GM12878 (cell line): ENCODE data around the gene LYZL1. TPM values are rescaled to one million over a fixed set of nuclear protein-coding genes. Genes with fewer than 3 reads are reported as not detected.

Experiments used
- ATAC-seq: fragments of 200-7000 bp; cut with Tn5 transposase; 3 replicates; pipeline ENCODE4 v1.9.1; 2020; ENCODE audit warnings: mild to moderate bottlenecking, moderate library complexity
- BruUV-seq: library from RNA; stranded (reverse); fragments of 400-500 nt; replicated peaks from 2 replicates; lab custom pipeline; 2021; lab: Mats Ljungman, UMichigan
- CTCF ChIA-PET: fragments of 300-600 bp; sonication (Branson Sonifier 250); formaldehyde crosslinking; extraction: SDS; loops from one replicate; lab custom pipeline; 2021; ENCODE audit warnings: inconsistent platforms; lab: Yijun Ruan, JAX
- POLR2A ChIA-PET: fragments of 350-600 bp; formaldehyde crosslinking; extraction: SDS; loops from one replicate; lab custom pipeline; 2021; ENCODE audit warnings: inconsistent platforms; lab: Charles Lee
- RAD21 ChIA-PET: fragments of 300-600 bp; sonication (Branson Sonifier 250); formaldehyde crosslinking; loops from one replicate; lab custom pipeline; 2023; ENCODE audit warnings: antibody characterized with exemption; ENCODE audit not compliant: unreplicated experiment; lab: Charles Lee
- SMC1A ChIA-PET: fragments of 300-600 bp; sonication (Branson Sonifier 250); formaldehyde crosslinking; loops from one replicate; lab custom pipeline; 2023; ENCODE audit not compliant: unreplicated experiment, uncharacterized antibody; lab: Charles Lee
- DNase-seq: peaks from one replicate; pipeline ENCODE4 v3.0.0-alpha.2; 2011; ENCODE audit warnings: low read depth, low spot score
- FAIRE-seq: peaks from 3 replicates; lab custom pipeline; 2011; peaks lifted over from hg19 to GRCh38; lab: Jason Lieb, UNC
- H2AFZ ChIP-seq: 2 replicates; pipeline ENCODE4 v1.6.0; 2011; ENCODE audit warnings: low read depth, low read length, control low read depth; ENCODE audit not compliant: control insufficient read depth
- H3K27ac ChIP-seq: 2 replicates; pipeline ENCODE4 v1.5.1; 2011; ENCODE audit warnings: control low read depth; ENCODE audit not compliant: control insufficient read depth, insufficient read depth
- H3K27me3 ChIP-seq, 2 experiments: replicated peaks in 1 of 2; 2 replicates each; pipeline versions ENCODE4 v1.6.0 to v1.6.1; 2011; ENCODE audit warnings: low read length in 1 of 2; ENCODE audit not compliant: control insufficient read depth in 2 of 2, insufficient read depth in 2 of 2
- H3K36me3 ChIP-seq, 2 experiments: 2 replicates each; pipeline ENCODE4 v1.5.1; 2011; ENCODE audit warnings: low read length in 1 of 2; ENCODE audit not compliant: control insufficient read depth in 2 of 2, insufficient read depth in 2 of 2
- H3K4me1 ChIP-seq: 2 replicates; pipeline ENCODE4 v1.6.1; 2011; ENCODE audit warnings: mild to moderate bottlenecking, low read length, moderate library complexity, mixed read lengths; ENCODE audit not compliant: control insufficient read depth, insufficient read depth
- H3K4me2 ChIP-seq: 2 replicates; pipeline ENCODE4 v1.6.0; 2011; ENCODE audit warnings: control low read depth; ENCODE audit not compliant: control insufficient read depth, insufficient read depth
- H3K4me3 ChIP-seq: fragments of 200-600 bp; sonication (generic); 2 replicates; pipeline ENCODE4 v1.5.1; 2016
- H3K79me2 ChIP-seq: 2 replicates; pipeline ENCODE4 v1.6.0; 2011; ENCODE audit warnings: low read length; ENCODE audit not compliant: control insufficient read depth, insufficient read depth
- H3K9ac ChIP-seq: 2 replicates; pipeline ENCODE4 v1.8.0; 2011; ENCODE audit warnings: low read length, control low read depth, mixed read lengths; ENCODE audit not compliant: control insufficient read depth, insufficient read depth
- H3K9me3 ChIP-seq: replicated peaks from 3 replicates; pipeline ENCODE4 v1.5.1; 2011; ENCODE audit warnings: mild to moderate bottlenecking, low read length; ENCODE audit not compliant: control insufficient read depth, insufficient read depth
- H4K20me1 ChIP-seq: 2 replicates; pipeline ENCODE4 v1.6.0; 2011; ENCODE audit not compliant: control insufficient read depth, insufficient read depth
- HDGF ChIP-seq: fragments of 450-650 bp; IDR thresholded peaks from 2 replicates; pipeline ENCODE4 v1.6.1; 2016; ENCODE audit warnings: antibody characterized with exemption
- ZZZ3 ChIP-seq: IDR thresholded peaks from 2 replicates; pipeline ENCODE4 v1.6.1; 2011; ENCODE audit warnings: low read depth; ENCODE audit not compliant: control insufficient read depth, insufficient read length
- WGBS: methylation state at CpG from one replicate; pipeline ENCODE4 v1.1.6; 2016; ENCODE audit warnings: low lambda C conversion rate; ENCODE audit not compliant: insufficient replicate concordance, insufficient coverage; ENCODE audit errors: missing lambda C conversion rate; 5-methylcytosine and 5-hydroxymethylcytosine counted together
- in situ Hi-C: fragments of 300-500 bp; cut with MboI; formaldehyde crosslinking; loops from 9 replicates; pipeline ENCODE4 v1.14.3; 2018; ENCODE audit warnings: mixed read lengths
- intact Hi-C: fragments of 100-400 bp; cut with micrococcal nuclease; formaldehyde crosslinking; loops from one replicate; pipeline ENCODE4 v1.14.2; 2022; ENCODE audit not compliant: unreplicated experiment
- polyA plus RNA-seq, 11 experiments: library from polyadenylated mRNA; depleted of rRNA in 4 of 11; unstranded in 6 of 11; stranded (reverse) in 5 of 11; fragments of >200 nt; fragmentation: Nextera tagmentation in 4 of 11; fragmentation: Illumina TruSeq in 1 of 11; extraction: Ambion mirVana in 4 of 11; extraction: Trizol in 1 of 11; gene quantifications; 1 replicate in 1 of 11; 2 replicates in 10 of 11; pipeline versions ENCODE4 v1.2.1 to v1.2.3, GENCODE V29; 2011 to 2016; ENCODE audit warnings: inconsistent platforms in 2 of 11, missing spikeins in 2 of 11, low read depth in 1 of 11
- total RNA-seq, 4 experiments: library from RNA; depleted of rRNA in 3 of 4; stranded (reverse); fragments of >200 nt in 3 of 4; fragmentation: Illumina TruSeq in 1 of 4; extraction: Trizol in 1 of 4; gene quantifications; 2 replicates each; pipeline versions ENCODE4 v1.2.1 to v1.2.3, GENCODE V29; 2013 to 2021
- TF ChIP-seq, protein P1 (sequence below): fragments of 450-650 bp; IDR thresholded peaks from 2 replicates; pipeline ENCODE4 v1.6.1; 2016; ENCODE audit warnings: mild to moderate bottlenecking
- TF ChIP-seq, protein P2 (sequence below): IDR thresholded peaks from 2 replicates; pipeline ENCODE4 v1.6.1; 2011; ENCODE audit warnings: borderline replicate concordance, low read depth, mild to moderate bottlenecking, moderate library complexity, low read length; ENCODE audit not compliant: insufficient read depth, poor library complexity, severe bottlenecking
- TF ChIP-seq, protein P3 (sequence below): fragments of 450-650 bp; IDR thresholded peaks from 2 replicates; pipeline ENCODE4 v1.6.1; 2017; ENCODE audit warnings: antibody characterized with exemption, mild to moderate bottlenecking, moderate library complexity

The LYZL1 gene
- total and polyA plus RNA-seq, 10 of the 15 experiments (the other 5 are each of a cell fraction or from before 2014, with no cell fraction given) = not detected

DNA sequence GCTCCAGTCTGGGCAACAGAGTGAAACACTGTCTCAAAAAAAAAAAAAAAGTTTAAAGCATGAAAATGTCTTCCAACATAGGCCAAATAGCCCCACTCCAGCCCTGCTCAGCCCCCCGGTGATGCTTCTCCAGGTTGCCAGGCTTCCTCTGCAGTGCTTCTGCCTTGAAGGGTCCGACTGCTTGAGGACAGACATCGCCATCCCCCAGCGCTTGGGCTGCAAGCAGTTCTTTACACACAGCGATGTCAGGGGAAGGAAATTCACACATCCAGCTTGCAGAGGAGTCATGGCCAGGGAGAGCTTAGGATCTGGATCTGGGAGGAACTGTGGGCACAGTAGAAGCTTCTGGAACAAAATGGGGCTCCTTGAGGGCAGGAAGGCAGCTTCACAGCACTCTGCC is 26.9 kb downstream of the LYZL1 start:
- ChIA-PET RAD21 (interaction anchor here (1.0 kb wide), 1 partner anchor 11 kb away, joined by 3 read pairs; no protein-coding TSS in a partner anchor), CTCF (no interaction called here), SMC1A (no interaction called here), POLR2A (no interaction called here)
- no peaks in the 10 kb centered on the region for H3K36me3 ChIP-seq
- BruUV-seq = no TSS peak
- ATAC-seq = no peak
- H3K79me2 ChIP-seq = no peaks in the 10 kb centered on the region
- H2AFZ ChIP-seq = no peak overlapping the region
- H3K9me3 ChIP-seq = no peaks in the 10 kb centered on the region; the same call in 2 of the 3 replicates
- H3K4me2 ChIP-seq = no peak overlapping the region
- WGBS = 35% methylated on average over 5 of the region's 5 CpGs
- FAIRE-seq = no peak
- TF ChIP-seq, protein P1, sequence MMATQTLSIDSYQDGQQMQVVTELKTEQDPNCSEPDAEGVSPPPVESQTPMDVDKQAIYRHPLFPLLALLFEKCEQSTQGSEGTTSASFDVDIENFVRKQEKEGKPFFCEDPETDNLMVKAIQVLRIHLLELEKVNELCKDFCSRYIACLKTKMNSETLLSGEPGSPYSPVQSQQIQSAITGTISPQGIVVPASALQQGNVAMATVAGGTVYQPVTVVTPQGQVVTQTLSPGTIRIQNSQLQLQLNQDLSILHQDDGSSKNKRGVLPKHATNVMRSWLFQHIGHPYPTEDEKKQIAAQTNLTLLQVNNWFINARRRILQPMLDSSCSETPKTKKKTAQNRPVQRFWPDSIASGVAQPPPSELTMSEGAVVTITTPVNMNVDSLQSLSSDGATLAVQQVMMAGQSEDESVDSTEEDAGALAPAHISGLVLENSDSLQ = no peak
- TF ChIP-seq, protein P2, sequence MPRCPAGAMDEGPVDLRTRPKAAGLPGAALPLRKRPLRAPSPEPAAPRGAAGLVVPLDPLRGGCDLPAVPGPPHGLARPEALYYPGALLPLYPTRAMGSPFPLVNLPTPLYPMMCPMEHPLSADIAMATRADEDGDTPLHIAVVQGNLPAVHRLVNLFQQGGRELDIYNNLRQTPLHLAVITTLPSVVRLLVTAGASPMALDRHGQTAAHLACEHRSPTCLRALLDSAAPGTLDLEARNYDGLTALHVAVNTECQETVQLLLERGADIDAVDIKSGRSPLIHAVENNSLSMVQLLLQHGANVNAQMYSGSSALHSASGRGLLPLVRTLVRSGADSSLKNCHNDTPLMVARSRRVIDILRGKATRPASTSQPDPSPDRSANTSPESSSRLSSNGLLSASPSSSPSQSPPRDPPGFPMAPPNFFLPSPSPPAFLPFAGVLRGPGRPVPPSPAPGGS = no peak
- TF ChIP-seq HDGF = no peak
- TF ChIP-seq, protein P3, sequence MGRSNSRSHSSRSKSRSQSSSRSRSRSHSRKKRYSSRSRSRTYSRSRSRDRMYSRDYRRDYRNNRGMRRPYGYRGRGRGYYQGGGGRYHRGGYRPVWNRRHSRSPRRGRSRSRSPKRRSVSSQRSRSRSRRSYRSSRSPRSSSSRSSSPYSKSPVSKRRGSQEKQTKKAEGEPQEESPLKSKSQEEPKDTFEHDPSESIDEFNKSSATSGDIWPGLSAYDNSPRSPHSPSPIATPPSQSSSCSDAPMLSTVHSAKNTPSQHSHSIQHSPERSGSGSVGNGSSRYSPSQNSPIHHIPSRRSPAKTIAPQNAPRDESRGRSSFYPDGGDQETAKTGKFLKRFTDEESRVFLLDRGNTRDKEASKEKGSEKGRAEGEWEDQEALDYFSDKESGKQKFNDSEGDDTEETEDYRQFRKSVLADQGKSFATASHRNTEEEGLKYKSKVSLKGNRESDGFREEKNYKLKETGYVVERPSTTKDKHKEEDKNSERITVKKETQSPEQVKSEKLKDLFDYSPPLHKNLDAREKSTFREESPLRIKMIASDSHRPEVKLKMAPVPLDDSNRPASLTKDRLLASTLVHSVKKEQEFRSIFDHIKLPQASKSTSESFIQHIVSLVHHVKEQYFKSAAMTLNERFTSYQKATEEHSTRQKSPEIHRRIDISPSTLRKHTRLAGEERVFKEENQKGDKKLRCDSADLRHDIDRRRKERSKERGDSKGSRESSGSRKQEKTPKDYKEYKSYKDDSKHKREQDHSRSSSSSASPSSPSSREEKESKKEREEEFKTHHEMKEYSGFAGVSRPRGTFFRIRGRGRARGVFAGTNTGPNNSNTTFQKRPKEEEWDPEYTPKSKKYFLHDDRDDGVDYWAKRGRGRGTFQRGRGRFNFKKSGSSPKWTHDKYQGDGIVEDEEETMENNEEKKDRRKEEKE = no peak
- TF ChIP-seq ZZZ3 = no peak
- H3K4me3 ChIP-seq = no peak overlapping the region
- intact Hi-C loops (no loop called here), in situ Hi-C loops (no loop called here)
- no peak overlapping the region for H3K9ac ChIP-seq
- H3K27ac ChIP-seq = no peak overlapping the region
- H4K20me1 ChIP-seq = no peaks in the 10 kb centered on the region
- H3K4me1 ChIP-seq = no peaks in the 10 kb centered on the region
- no peak for DNase-seq
- peaks cover 0 to 2% of the 10 kb centered on the region in 2 experiments; a peak in 2 of 4 replicates for H3K27me3 ChIP-seq
